ENCODE data around the gene CIROP.

DNA sequence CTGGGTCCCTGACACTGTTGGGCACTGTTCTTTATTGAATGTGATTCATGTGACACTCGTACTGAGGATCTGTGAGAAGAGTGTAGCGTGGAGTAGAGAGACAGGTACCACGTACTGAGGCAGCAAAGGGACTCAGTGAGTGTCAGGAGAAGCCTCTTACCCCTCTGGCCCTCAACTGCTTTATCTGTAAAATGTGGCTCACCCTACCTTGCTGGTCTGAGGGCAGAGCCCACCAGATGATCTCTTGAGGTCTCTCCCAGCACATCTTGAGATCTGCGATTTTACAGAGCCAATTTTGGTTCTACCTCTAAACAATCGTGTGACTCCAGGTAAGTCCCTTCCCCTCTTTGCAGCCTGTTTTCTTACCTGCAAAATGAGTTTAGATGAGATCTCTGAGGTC is 11.1 kb upstream of the CIROP start:
- TF ChIP-seq CTCF (IDR thresholded peaks at IDR 0.05): no peak
- TF ChIP-seq POLR2A (IDR thresholded peaks at IDR 0.05): no peak
